Large intestine (tissue), 3 donors: ENCODE data around the gene CDO1. TPM values are rescaled to one million over a fixed set of nuclear protein-coding genes. Genes with fewer than 3 reads are reported as not detected.

ENCODE experiments used
- DNase-seq, 2 donors: peaks; one replicate each; pipeline versions ENCODE4 v3.0.0 to v3.0.0-alpha.2; 2013
- H3K27ac ChIP-seq: one replicate; pipeline ENCODE4 v1.5.1; 2013; ENCODE audit warnings: low read length
- H3K27me3 ChIP-seq: 2 replicates; pipeline ENCODE4 v1.6.1; 2013; ENCODE audit warnings: low read length; ENCODE audit not compliant: control insufficient read depth, insufficient read depth
- H3K36me3 ChIP-seq: 2 replicates; pipeline ENCODE4 v1.6.1; 2013; ENCODE audit warnings: low read length; ENCODE audit not compliant: control insufficient read depth, insufficient read depth
- H3K4me1 ChIP-seq: one replicate; pipeline ENCODE4 v1.6.1; 2013; ENCODE audit warnings: low read length; ENCODE audit not compliant: control insufficient read depth, insufficient read depth
- H3K4me3 ChIP-seq: one replicate; pipeline ENCODE4 v1.5.1; 2013; ENCODE audit warnings: low read length
- H3K9me3 ChIP-seq: one replicate; pipeline ENCODE4 v1.6.1; 2013; ENCODE audit warnings: mild to moderate bottlenecking, low read depth, low read length, moderate library complexity; ENCODE audit not compliant: control insufficient read depth
- WGBS: methylation state at CpG from one replicate; pipeline ENCODE4 v1.1.5; 2013; ENCODE audit warnings: low lambda C conversion rate; ENCODE audit not compliant: insufficient coverage; 5-methylcytosine and 5-hydroxymethylcytosine counted together
- polyA plus RNA-seq: library from polyadenylated mRNA; unstranded; fragments of 120-200 nt; gene quantifications from one replicate; pipeline ENCODE4 v1.2.1, GENCODE V29; 2013

CDO1 gene
- polyA plus RNA-seq, 1 donor, result 5.7 TPM

GRCh38 chr5:115847290-115847689, 30.8 kb upstream of the CDO1 start:
- H3K27ac ChIP-seq, result no peak overlapping the region
- DNase-seq, result no peak
- peaks cover 19% of the 10 kb centered on the region for H3K4me1 ChIP-seq
- no peaks in the 10 kb centered on the region for H3K9me3 ChIP-seq
- no peaks in the 10 kb centered on the region for H3K36me3 ChIP-seq
- no peak overlapping the region for H3K4me3 ChIP-seq
- no CpG with 5 or more reads among the region's 7 CpGs for WGBS
- H3K27me3 ChIP-seq, result no peaks in the 10 kb centered on the region

GRCh38 chr5:115844321-115844817, 27.9 kb upstream of the CDO1 start:
- Histone ChIP-seq H3K36me3 (no peaks in the 10 kb centered on the region), H3K4me3 (no peak overlapping the region), H3K4me1 (peaks cover 12% of the 10 kb centered on the region), H3K9me3 (no peaks in the 10 kb centered on the region), H3K27me3 (no peaks in the 10 kb centered on the region), H3K27ac (no peak overlapping the region)
- 84% methylated on average over 4 of the region's 7 CpGs for WGBS
- no peak for DNase-seq

GRCh38 chr5:115843444-115844130, 27.1 kb upstream of the CDO1 start:
- H3K27ac ChIP-seq, result no peak overlapping the region
- no peaks in the 10 kb centered on the region for H3K27me3 ChIP-seq
- no peaks in the 10 kb centered on the region for H3K36me3 ChIP-seq
- 84% methylated on average over 5 of the region's 6 CpGs for WGBS
- no peaks in the 10 kb centered on the region for H3K9me3 ChIP-seq
- no peak overlapping the region for H3K4me3 ChIP-seq
- no peak for DNase-seq
- H3K4me1 ChIP-seq, result peaks cover 7% of the 10 kb centered on the region

- Histone ChIP-seq H3K36me3 (no peaks in the 10 kb centered on the region), H3K9me3 (no peaks in the 10 kb centered on the region), H3K4me1 (peaks cover 3% of the 10 kb centered on the region), H3K4me3 (peak overlapping the region; percentile 92), H3K27ac (peak overlapping the region; percentile 92), H3K27me3 (no peaks in the 10 kb centered on the region)
- no CpG with 5 or more reads among the region's 3 CpGs for WGBS
- DNase-seq, result peak in 1 of 2 donors; percentile 27
Observed at GRCh38 chr5:115842952-115843351, 26.5 kb upstream of the CDO1 start.

- no peaks in the 10 kb centered on the region for H3K9me3 ChIP-seq
- H3K4me3 ChIP-seq, result peak overlapping the region; percentile 92
- H3K27ac ChIP-seq, result peak overlapping the region; percentile 92
- 0% methylated on average over 2 of the region's 68 CpGs for WGBS
- H3K4me1 ChIP-seq, result peaks cover 3% of the 10 kb centered on the region
- no peaks in the 10 kb centered on the region for H3K27me3 ChIP-seq
- DNase-seq, result peak in 1 of 2 donors; percentile 31
- peaks cover 3% of the 10 kb centered on the region for H3K36me3 ChIP-seq
Observed at GRCh38 chr5:115842089-115842935, 25.9 kb upstream of the CDO1 start.

GRCh38 chr5:115841382-115842088, 25.1 kb upstream of the CDO1 start, which contains the start of the genes AP3S1 and ATG12:
TSS of gene AP3S1 (plus strand) at chr5:115841935. CDS start at chr5:115842038, 103 bp downstream.
TSS of gene ATG12 (minus strand) at chr5:115841565. CDS start at chr5:115841552, 13 bp downstream.
- Histone ChIP-seq H3K4me3 (peak within 1 kb of the TSS; percentile 92), H3K36me3 (peaks cover 10% of the 10 kb centered on the region), H3K9me3 (no peaks in the 10 kb centered on the region), H3K4me1 (peaks cover 3% of the 10 kb centered on the region), H3K27ac (peak within 1 kb of the TSS; percentile 92), H3K27me3 (no peaks in the 10 kb centered on the region)
- peak; percentile 92 to 99 for DNase-seq
- no CpG with 5 or more reads among the region's 65 CpGs for WGBS

- Histone ChIP-seq H3K4me3 (peak overlapping the region; percentile 92), H3K4me1 (peaks cover 3% of the 10 kb centered on the region), H3K36me3 (peaks cover 14% of the 10 kb centered on the region), H3K9me3 (no peaks in the 10 kb centered on the region), H3K27me3 (no peaks in the 10 kb centered on the region), H3K27ac (peak overlapping the region; percentile 92)
- 0% methylated on average over 1 of the region's 5 CpGs for WGBS
- no peak for DNase-seq
Observed at GRCh38 chr5:115840873-115841272, 24.4 kb upstream of the CDO1 start.

GRCh38 chr5:115838885-115839518, 22.5 kb upstream of the CDO1 start:
- H3K4me3 ChIP-seq, result no peak overlapping the region
- no peaks in the 10 kb centered on the region for H3K9me3 ChIP-seq
- H3K27ac ChIP-seq, result no peak overlapping the region
- 17% methylated on average over 2 of the region's 10 CpGs for WGBS
- DNase-seq, result peak in 1 of 2 donors; percentile 60
- H3K27me3 ChIP-seq, result no peaks in the 10 kb centered on the region
- no peaks in the 10 kb centered on the region for H3K4me1 ChIP-seq
- peaks cover 28% of the 10 kb centered on the region for H3K36me3 ChIP-seq

- peaks cover 38% of the 10 kb centered on the region for H3K36me3 ChIP-seq
- H3K4me1 ChIP-seq, result no peaks in the 10 kb centered on the region
- 100% methylated on average over 2 of the region's 4 CpGs for WGBS
- DNase-seq, result no peak
- no peak overlapping the region for H3K27ac ChIP-seq
- no peak overlapping the region for H3K4me3 ChIP-seq
- H3K9me3 ChIP-seq, result no peaks in the 10 kb centered on the region
- H3K27me3 ChIP-seq, result no peaks in the 10 kb centered on the region
Observed at GRCh38 chr5:115835481-115835880, 19.0 kb upstream of the CDO1 start.
